ENCODE data around the gene TXNL4B.
"Not testable (repeated sequence)": the region's sequence is repeated elsewhere in the genome, so short reads cannot be mapped to it uniquely, and the experiment has no call there.

Gene TXNL4B

DNA sequence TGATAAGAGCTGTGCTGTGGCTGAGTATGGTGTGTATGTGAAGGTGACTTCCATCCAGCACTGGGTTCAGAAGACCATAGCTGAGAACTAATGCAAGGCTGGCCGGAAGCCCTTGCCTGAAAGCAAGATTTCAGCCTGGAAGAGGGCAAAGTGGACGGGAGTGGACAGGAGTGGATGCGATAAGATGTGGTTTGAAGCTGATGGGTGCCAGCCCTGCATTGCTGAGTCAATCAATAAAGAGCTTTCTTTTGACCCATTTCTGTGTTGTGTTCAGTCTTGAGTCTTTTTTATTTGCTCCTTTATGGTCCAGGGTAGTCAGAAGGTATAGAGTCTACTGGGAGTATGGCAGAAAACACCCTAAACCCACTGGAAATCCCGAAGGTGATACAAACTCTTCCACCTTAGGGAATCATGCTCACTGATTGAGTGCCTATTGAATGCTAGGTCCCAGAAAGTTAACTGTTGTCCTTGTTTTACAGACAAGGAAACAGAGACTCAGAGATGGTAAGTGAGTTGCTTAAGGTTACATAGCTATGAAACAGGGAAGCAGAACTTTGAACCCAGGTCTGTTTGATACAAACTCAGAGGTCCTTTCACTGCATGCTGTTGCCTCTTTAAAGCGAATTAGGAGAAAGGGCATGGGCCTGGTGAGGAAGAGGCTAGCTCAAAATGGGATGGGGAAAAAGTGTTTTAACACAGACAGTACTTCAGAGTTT lies 16.3 kb downstream of the TXNL4B start:
- not testable (repeated sequence) for DNase-seq

DNA sequence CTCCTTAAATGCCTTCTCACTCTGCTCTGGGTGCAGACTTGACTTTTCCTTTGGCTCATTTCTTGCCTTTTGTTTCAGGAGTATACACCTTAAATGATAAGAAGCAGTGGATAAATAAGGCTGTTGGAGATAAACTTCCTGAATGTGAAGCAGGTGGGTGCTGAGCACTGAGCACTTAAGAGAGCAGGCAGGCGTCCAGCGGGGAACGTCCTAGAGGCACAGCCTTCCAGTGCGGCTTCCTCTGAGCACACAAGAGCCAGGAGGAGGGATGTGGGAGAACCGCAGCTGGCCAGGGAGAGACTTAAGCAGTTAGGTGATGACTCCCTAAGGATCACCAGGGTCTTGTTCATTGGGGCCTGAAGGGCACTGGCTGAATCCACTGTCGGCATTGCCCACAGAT lies 18.4 kb downstream of the TXNL4B start:
- DNase-seq: not testable (repeated sequence)

DNA sequence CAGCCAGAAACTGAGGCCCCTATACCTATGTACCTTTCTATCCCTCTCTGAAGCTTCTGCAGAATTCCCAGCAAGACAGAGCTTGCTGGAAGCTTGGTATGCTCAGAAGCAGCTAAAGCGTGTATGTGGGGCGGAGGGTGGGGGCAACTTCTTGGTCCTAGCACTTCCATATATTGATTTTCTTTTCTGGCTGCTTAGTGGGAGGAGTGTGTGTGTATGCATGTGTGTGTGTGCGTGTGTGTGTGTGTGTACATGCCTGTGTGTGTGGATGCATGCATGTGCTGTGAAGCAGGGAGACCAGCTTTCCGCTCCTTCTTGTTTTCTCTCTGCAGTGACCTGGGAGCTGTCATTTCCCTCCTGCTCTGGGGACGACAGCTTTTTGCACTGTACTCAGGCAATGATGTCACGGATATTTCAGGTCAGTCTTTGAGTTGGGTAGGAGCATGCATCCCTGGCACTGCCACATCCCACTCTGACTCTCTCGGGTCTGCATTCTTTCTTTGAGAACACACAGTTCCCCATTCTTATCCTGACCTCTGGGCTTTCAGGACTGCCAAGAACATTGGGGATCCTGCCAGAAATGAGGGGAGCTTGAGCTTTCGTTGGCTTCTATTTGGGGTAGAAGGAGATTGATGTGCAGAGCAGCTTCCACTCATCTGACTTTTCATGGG lies 19.7 kb downstream of the TXNL4B start:
- peak in 48 of 58 donors; percentile 2 to 84 (median 31) for DNase-seq

DNA sequence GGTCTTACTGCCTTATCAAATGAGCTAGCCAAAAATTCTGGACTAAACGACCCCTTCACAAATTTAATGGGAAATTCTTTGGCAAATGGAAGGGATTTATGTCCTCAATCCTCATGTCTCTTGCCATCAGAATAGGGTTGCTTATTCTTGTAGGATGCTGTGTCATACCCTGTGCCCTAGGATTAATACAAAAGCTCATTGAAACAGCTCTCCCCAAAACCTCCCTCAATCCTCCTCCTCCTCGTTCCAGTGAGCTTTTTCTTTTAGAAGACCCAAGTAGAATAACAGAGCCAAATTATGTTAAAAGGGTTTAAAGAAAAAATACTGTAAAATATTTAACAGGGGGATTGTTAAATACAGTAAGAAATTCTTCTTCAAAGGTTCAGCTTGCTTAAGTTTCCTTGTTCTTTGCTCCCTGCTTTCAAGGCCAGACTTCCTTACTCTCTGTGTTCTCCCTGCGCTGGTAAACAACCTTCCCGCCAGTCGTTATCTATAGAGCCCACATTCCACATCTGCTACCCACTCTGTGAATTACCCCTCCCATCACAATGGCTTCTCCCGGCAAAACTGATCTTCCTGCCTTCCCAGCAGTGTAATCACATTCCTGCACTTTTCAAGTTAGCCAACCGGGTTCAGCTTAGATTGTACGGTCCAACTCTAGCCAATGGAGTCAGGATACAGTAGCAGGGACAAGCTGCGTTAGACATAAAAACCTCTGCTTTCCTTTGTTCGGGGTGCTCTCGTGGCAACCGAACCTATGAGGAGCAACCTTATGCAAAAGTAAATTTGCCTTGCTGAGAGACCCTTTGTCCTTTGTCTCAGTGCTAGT lies 20.7 kb downstream of the TXNL4B start:
- DNase-seq: peak in 8 of 58 donors; percentile 3 to 32 (median 5)

DNA sequence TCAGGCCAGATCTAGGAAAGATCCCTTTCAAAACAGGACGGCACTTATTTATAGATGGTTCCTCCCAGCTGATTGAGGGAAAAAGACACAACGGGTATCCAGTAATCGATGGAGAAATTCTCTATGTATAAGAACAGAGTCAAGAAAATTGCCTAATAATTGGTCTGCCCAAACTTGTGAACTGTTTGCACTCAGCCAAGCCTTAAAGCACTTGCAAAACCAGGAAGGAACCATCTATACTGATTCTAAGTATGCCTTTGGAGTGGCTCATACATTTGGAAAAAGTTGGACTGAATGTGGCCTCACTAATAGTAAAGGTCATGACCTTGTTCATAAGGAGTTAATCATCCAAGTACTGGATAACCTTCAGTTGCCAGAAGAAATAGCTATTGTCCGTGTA lies 24.5 kb downstream of the TXNL4B start:
- no peak for DNase-seq

DNA sequence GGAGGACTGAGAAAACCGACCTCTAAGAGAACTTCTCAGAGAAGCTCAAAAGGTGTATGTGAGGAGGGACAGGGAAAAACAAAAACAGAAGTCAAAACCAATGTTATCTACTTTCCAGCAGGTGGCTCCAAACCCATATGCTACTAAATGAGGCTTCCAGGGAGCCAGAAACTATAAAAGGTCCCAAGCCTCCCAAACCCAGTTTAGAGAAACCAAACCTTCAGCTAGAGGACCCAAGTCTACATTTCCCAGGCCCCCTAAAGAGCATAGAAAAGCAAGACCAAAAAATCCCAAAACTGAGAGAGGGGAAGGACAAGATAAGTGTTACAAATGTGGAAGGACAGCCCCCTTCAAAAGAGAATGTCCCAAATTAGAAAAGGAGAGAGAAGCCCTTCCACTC lies 26.7 kb downstream of the TXNL4B start:
- DNase-seq: peak in 9 of 58 donors; percentile 0 to 40 (median 9)

DNA sequence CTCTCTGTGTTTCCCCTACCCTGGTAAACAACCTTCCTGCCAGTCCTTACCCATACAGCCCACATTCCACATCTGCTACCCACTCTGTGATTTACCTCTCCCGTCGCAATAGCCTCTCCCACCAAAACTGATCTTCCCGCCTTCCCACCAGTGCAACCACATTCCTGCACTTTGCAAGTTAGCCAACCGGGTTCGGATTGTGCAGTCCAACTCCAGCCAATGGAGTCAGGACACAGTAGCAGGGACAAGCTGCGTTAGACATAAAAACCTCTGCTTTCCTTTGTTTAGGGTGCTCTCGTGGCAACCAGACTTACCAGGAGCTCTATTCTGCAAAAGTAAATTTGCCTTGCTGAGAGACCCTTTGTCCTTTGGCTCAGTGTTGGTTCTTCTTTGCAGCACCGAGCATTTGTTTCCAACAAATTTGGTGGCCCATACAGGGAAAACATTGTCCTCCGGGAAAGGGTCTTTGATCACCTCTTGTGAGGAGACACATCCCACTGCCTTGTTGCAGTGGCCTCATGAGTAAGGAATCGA lies 29.0 kb downstream of the TXNL4B start:
- no peak for DNase-seq

DNA sequence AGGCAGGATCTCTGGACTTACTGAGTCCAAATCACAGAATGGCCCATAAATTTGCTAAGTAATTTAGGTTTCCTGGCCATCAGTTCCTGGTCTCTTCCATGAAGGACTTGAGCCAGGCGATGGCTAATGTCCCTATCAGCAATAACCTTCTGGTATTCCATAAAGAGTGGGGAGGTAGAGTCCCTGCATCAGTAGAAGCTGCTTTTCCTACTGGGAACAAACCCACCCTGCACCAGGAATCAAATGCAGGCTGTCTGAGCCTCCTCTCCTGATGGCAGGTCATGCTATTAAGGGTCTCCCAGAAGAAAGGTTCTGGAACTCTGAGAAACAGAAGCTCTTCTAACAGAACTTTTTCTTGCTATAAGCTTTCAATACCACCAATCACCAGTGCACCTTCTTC lies 31.9 kb downstream of the TXNL4B start:
- no peak for DNase-seq

DNA sequence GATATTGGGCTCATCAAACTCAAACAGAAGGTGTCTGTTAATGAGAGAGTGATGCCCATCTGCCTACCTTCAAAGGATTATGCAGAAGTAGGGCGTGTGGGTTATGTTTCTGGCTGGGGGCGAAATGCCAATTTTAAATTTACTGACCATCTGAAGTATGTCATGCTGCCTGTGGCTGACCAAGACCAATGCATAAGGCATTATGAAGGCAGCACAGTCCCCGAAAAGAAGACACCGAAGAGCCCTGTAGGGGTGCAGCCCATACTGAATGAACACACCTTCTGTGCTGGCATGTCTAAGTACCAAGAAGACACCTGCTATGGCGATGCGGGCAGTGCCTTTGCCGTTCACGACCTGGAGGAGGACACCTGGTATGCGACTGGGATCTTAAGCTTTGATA lies 33.0 kb downstream of the TXNL4B start:
- DNase-seq: no peak

DNA sequence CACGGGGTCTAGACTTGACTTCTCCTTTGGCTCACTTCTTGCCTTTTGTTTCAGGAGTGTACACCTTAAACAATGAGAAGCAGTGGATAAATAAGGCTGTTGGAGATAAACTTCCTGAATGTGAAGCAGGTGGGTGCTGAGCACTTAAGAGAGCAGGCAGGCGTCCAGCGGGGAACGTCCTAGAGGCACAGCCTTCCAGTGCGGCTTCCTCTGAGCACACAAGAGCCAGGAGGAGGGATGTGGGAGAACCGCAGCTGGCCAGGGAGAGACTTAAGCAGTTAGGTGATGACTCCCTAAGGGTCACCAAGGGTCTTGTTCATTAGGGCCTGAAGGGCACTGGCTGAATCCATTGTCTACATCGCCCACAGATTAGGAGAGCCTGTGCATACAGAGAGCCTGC lies 34.4 kb downstream of the TXNL4B start:
- DNase-seq: not testable (repeated sequence)

DNA sequence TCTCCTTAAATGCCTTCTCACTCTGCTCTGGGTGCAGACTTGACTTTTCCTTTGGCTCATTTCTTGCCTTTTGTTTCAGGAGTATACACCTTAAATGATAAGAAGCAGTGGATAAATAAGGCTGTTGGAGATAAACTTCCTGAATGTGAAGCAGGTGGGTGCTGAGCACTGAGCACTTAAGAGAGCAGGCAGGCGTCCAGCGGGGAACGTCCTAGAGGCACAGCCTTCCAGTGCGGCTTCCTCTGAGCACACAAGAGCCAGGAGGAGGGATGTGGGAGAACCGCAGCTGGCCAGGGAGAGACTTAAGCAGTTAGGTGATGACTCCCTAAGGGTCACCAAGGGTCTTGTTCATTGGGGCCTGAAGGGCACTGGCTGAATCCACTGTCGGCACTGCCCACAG lies 36.1 kb downstream of the TXNL4B start:
- DNase-seq: not testable (repeated sequence)

DNA sequence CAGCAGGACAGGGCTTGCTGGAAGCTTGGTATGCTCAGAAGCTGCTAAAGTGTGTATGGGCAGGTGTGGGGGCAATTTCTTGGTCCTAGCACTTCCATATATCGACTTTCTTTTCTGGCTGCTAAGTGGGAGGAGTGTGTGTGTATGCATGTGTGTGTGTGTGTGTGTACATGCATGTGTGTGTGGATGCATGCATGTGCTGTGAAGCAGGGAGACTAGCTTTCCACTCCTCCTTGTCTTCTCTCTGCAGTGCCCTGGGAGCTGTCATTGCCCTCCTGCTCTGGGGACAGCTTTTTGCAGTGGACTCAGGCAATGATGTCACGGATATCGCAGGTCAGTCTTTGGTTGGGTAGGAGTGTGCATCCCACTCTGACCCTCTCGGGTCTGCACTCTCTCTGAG lies 37.5 kb downstream of the TXNL4B start:
- DNase-seq: no peak

DNA sequence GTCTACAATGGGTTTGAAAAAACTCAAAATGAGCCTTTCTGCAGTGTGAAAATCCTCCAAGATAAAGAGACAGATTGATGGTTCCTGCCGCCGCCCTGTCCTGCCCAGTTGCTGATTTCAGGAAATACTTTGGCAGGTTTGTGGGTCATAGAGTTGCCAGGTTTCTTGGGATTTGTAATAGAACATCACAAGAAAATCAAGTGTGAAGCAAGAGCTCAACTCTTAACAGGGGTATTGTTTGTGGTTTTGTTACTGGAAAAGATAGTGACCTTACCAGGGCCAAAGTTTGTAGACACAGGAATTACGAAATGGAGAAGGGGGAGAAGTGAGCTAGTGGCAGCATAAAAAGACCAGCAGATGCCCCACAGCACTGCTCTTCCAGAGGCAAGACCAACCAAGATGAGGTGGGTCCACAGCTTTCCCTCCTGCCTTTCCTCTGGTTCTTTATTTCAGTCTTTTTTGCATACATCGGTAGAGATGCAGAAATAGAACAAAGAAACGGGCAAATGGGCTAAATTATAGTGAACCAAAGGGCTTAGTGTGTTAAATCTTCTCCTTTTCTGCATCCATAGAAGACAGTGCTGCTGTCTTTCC lies 39.1 kb downstream of the TXNL4B start, which contains the start of gene HP:
HP (plus strand) TSS at position 252 of the 594 bp plus-strand sequence; CDS start at position 400, 148 bp downstream.
- not testable (repeated sequence) for DNase-seq

DNA sequence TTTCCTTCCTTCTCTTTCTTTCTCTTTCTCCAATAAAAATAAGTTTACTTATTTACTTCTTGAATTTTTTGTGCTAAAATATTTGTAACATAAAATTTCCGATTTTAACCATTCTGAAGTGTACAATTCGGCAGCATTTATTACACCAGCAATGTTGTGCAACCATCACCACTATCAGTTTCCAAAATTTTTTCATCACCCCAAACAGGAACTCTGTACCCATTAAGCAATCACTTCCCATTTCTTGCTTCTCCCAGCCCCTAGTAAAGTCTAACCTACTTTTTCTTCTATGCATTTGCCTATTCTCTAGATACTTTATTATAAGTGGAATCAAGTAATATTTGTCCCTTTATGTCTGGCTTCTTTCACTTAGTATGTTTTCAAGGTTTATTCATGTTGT lies 41.6 kb downstream of the TXNL4B start:
- DNase-seq: no peak

DNA sequence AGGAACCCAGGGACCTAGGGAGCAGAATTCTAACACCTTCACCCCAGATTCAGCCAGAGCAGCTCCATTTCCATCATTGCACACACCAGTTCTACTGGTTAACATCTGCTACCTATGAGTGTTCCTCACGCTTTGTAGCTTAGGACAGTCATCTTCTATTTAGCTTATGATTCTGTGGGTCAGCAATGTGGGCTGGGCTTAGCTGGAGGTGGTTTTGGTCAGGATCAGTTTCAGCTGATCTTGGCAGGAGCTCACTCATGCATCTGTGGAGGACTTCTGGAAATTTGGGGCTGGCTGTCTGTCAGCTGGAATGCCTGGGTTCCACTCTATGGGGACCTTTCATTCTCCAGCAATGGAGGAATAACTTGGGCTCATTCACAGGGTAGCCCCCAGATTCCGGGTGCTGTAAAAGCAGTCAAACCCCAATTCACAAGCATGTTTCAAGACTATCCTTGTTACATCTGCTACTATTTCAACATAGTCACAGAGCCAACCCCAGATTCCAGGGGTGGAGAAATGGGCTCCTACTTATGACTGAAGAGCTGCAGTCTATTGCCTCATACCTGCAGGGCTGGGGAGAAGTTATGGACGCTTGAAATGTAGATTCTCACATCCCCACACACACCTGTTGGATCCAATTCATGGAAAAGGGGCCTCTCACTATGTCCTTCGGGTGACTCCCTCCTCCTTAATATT lies 42.5 kb downstream of the TXNL4B start:
- DNase-seq: no peak

DNA sequence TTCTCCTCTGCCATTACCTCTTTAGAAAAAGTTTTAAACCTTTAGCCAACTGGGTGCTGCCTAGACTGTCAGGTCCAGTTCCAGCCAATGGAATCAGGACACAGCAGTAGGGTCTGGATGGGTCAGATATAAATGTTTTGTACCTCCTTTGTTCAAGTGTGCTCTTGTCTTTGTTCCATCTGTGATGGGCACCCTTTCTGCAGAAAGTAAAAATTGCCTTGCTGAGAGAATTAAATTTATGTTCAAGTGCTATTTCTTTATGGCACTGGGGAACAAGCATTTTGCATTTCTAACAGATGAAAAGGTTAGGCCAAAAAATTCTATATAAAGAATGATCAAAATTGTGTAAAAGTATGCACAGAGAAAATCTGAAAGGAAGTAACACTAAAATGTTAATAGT lies 44.3 kb downstream of the TXNL4B start:
- DNase-seq: no peak

DNA sequence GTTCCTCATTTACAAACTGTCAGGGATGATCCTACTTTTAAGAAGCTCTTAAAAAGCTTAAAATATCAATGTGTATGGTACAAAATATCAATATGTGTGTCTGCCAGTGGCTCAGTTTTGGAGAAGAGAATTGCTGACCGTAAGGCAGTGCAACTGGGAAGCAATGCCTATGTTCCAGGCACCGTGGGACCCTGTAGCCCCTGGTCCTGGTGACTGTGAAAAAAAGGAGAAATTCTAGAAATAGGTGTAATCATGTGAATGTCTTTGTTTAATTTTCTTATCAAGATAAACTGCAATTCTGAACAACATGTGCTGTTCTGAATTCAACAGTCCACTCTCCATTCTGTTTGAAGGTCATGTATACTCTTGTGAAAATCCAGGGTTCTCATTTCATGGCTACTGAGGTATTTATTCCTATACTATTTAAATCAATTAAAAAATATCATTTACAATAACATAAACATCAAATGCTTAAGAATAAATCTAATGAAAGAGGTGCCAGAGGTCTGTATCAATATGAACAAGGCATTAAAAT lies 48.5 kb downstream of the TXNL4B start:
- no peak for DNase-seq

DNA sequence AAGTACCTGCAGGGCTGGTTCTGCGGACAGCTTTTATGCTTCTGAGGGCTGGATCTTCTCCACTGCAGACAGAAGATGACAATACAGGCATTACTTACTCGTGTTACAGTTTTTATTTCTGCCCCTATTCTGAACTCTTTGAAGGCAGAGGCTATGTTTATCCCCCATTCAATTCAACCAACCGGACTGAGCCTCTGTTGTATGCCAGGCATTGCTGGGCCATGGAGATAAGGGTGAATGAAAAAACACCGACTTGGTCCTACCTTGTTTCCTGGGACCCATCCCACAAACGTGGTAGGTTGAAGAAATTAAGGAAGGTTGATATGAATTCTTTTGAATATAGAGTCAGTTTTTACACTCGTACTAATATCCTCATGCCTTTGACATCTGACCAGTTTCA lies 49.1 kb downstream of the TXNL4B start:
- no peak for DNase-seq

DNA sequence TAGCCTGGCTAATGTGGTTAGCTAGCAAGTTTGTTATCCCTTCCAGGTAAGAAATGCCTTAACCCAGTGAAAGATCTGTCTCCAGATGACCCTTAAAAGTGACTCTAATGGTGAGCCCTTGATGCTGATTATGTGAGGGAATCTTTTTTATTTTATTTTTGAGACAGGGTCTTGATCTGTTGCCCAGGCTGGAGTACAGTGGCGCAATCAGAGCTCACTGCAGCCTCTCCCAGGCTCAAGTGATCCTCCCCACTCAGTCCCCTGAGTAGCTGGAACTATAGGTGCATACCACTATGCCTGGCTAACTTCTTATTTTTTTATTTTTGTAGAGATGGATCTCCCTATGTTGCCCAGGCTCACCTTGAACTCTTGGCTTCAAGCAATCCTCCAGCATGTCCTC lies 49.9 kb downstream of the TXNL4B start:
- no peak for DNase-seq

DNA sequence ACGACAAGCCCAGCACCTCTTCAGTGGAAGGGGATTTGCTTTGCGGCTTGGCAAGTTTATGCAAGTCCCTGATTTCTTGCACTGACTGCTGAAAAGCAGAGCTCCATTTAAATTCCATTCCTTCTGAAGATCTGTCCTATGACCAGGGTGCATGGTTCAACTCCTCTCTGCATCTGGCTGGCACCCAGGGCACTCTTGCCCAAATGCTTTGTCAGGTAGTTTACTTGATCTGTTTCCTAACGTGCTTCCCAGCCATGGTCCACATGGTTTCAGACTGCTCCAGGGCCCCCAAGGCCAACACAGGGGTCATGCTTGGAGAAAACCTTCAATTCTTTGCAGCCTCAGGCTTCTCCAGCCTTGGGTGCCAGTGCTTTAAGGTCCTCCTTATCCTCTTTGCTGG lies 50.4 kb downstream of the TXNL4B start:
- no peak for DNase-seq
